Activated T-helper 1 cell treated with anti-CD3 and anti-CD28 coated beads, Interleukin-2, amount 50 U/mL, for 16 hours (primary cell): Measurements from ENCODE around the gene BASP1.
"Not testable (repeated sequence)": the region's sequence is repeated elsewhere in the genome, so short reads cannot be mapped to it uniquely, and the experiment has no call there.

Experiments
- DNase-seq, 2 donors: peaks; one replicate each; pipeline ENCODE4 v3.0.0-alpha.2; 2020; ENCODE audit warnings: low read depth in 1 of 2, low spot score in 1 of 2

Gene BASP1

GRCh38 chr5:17287501-17288155, 70.2 kb downstream of the BASP1 start:
- no peak for DNase-seq

GRCh38 chr5:17288570-17288969, 71.1 kb downstream of the BASP1 start:
- no peak for DNase-seq

GRCh38 chr5:17289681-17290539, 72.5 kb downstream of the BASP1 start:
- no peak for DNase-seq

GRCh38 chr5:17290540-17290974, 73.1 kb downstream of the BASP1 start:
- DNase-seq = no peak

GRCh38 chr5:17292434-17293015, 75.1 kb downstream of the BASP1 start:
- DNase-seq = no peak

GRCh38 chr5:17294639-17295311, 77.3 kb downstream of the BASP1 start:
- no peak for DNase-seq

- DNase-seq = no peak
Measured at GRCh38 chr5:17295671-17296070, 78.2 kb downstream of the BASP1 start.

- DNase-seq = no peak
Measured at GRCh38 chr5:17302106-17302505, 84.7 kb downstream of the BASP1 start.

GRCh38 chr5:17302604-17303003, 85.2 kb downstream of the BASP1 start:
- no peak for DNase-seq

- DNase-seq = no peak
Measured at GRCh38 chr5:17304282-17304681, 86.9 kb downstream of the BASP1 start.

- DNase-seq = no peak
Measured at GRCh38 chr5:17305017-17305416, 87.6 kb downstream of the BASP1 start.

GRCh38 chr5:17305964-17306725, 88.7 kb downstream of the BASP1 start:
- no peak for DNase-seq

GRCh38 chr5:17306726-17307091, 89.3 kb downstream of the BASP1 start:
- DNase-seq = no peak

GRCh38 chr5:17307440-17307839, 90.0 kb downstream of the BASP1 start:
- DNase-seq = not testable (repeated sequence)

- no peak for DNase-seq
Measured at GRCh38 chr5:17308326-17309065, 91.1 kb downstream of the BASP1 start.

GRCh38 chr5:17309462-17309861, 92.0 kb downstream of the BASP1 start:
- DNase-seq = no peak

GRCh38 chr5:17310502-17310901, 93.1 kb downstream of the BASP1 start:
- DNase-seq = not testable (repeated sequence)

GRCh38 chr5:17311811-17312210, 94.4 kb downstream of the BASP1 start:
- not testable (repeated sequence) for DNase-seq

GRCh38 chr5:17312358-17312757, 94.9 kb downstream of the BASP1 start:
- DNase-seq = no peak

GRCh38 chr5:17314907-17315471, 97.6 kb downstream of the BASP1 start:
- DNase-seq = no peak
